HG03469 (cell line): ENCODE data around the gene PHF14.

Experiments
- ATAC-seq: cut with Tn5 transposase; IDR thresholded peaks from one replicate; pipeline ENCODE4 v1.9.1; 2021; ENCODE audit warnings: mild to moderate bottlenecking, moderate library complexity, moderate number of reproducible peaks; ENCODE audit not compliant: unreplicated experiment

PHF14 gene

DNA sequence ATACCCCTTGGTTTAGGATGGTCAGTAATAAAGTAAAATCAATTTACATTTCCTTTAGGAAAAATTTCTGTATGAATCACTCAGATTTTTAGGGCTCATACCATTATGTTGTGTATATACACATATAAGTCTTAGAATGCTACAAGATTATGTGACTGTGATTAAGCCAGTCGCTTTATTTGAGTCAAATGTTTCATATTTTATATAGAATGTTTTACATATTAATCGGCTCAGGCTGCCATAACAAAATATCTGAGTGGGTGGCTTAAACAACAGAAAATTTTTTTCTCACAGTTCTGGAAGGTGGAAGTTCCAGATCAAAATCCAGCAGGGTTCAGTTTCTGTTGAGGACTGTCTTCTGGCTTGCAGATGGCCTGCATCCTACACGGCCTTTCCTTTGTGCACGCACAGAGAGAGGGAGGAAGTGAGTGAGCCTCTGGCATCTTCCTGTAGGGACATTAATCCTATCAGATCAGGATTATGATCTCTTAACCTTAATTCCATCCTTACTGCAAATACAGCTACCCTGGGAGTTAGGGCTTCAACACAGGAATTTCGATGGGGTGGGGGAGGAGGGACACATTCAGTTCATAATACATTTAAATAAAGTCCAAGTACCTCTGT is 198.0 kb downstream of the PHF14 start:
- no peak for ATAC-seq

DNA sequence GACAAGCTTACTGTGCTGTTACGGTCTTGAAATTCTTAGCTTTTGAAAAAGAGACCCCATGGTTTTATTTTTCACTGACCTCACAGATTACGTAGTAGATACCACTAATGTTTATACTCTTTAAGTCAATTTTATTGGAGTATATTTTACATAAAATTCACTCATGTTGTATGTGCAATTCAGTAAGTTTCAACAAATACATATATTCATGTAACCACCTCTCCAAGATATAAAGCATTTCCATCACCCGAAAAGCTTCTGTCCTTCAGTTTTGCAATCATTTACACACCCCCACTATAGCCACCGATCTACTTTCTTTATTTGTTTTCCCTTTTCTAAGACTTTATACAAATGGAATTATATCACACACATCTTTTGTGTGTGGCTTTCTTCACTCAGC is 199.2 kb downstream of the PHF14 start:
- no peak for ATAC-seq

DNA sequence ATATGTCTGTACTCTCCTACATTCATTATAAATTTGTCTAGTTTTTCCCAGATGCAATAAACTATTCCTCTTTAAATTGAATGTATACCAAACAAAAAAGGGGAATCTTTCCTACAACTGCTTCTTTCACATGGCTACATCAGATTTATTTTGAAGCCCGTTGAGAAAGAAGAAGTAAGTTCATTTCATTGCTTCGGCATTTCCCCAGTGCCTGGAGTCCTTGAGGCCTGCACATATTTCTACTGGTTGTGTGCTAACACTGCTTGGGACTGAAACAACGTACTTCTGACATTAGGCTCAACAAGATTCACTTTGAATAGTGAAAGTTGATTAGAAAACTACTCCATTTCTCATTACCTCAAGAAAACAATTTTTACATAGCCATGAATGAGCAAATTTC is 201.7 kb downstream of the PHF14 start:
- no peak for ATAC-seq

DNA sequence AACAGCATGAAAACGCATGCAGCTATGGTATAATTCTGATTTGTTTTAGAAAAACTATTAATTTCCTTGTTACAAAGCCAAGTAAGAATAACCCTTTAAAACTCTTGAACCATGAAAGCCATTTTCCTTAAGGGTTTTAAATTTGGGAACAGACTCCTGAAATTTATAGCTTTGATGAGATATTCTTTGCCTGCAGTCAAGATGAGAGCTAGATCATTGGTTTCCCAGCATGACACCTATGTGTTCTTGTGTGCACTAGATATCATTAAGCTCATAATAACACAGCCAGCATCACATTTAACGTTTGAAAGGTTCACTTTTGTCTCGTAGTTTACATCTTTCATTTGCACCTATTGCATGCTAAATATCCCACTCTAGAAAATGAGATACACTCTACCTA is 202.2 kb downstream of the PHF14 start:
- ATAC-seq: no peak

DNA sequence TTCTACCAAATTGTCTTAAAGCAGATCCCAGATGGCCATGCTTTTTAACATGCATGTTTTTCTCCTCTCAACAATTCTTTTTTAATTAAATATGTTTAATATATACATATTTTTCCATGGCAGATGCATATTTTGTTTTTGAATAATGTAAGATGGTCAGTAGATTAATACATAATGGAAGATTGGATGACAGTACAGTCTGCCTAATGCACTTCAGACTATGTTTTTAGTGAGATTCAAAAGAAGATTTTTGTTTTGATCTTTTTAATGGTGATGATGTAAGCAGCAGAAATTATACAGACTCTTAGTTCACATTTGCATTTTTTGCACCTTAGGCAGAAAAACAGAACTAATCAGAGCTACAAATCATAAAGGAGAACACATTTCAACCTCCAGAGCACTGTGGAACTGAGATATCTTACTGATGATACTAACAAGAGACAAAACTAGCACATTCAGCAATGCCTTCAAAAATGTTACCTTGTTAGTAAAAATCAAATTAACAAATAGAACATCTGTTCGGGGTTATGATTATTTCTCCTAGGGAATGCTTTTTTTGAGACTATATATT is 203.4 kb downstream of the PHF14 start:
- ATAC-seq: no peak

DNA sequence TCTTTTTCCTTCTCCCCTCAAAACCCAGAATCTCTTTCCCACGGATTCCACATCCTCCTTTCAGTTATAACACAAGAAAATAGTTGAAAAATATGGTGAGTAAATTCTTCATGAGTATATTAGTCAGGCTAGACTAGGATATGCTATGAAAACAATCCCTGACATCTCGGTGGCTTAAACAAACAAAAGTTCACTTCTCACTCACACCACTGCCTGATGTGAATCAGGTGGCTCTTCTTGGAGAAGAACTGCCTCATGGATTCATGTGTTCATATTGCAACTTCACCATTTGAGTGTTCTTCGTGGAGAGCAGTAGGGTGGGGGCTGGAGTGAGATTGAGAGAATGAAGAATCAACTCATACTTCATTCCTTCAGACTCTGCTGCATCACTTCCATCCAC is 204.1 kb downstream of the PHF14 start:
- ATAC-seq: no peak

DNA sequence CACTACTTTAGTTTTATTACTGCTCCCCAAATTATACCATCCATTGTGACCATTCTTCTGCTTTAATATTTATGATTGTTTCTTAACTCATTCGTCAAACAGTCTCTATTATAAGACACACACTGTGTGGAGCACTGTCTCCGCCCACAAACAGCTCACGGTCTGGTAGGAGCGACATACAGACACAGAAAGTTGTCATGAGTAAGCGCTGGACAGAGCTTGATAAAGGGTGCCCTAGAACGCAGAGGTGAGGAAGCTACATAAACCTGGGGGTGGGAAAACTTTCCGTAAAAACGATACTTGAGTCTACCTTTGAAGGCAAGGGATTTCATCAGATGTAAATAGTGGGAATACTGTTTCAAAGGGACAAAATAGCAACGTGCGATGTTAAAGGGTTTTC is 207.9 kb downstream of the PHF14 start:
- no peak for ATAC-seq

DNA sequence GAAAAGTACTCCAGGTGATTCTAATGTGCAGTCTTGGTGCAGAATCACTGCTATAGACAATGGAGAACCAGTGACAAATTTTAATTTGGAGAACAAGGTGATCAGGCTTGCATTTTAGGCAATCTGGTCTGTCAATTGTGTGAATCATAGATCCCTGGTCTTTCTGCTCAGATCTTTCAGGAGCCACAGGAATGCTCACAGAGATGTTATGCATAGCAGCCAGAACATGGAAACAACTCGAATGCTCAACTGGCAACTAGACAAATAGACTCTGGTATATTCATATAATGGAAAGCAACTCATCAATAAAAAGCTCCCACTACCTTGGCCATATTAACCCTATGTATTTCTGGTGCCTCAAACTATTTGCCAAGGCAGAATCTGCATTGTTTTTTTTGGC is 209.1 kb downstream of the PHF14 start:
- ATAC-seq: no peak

DNA sequence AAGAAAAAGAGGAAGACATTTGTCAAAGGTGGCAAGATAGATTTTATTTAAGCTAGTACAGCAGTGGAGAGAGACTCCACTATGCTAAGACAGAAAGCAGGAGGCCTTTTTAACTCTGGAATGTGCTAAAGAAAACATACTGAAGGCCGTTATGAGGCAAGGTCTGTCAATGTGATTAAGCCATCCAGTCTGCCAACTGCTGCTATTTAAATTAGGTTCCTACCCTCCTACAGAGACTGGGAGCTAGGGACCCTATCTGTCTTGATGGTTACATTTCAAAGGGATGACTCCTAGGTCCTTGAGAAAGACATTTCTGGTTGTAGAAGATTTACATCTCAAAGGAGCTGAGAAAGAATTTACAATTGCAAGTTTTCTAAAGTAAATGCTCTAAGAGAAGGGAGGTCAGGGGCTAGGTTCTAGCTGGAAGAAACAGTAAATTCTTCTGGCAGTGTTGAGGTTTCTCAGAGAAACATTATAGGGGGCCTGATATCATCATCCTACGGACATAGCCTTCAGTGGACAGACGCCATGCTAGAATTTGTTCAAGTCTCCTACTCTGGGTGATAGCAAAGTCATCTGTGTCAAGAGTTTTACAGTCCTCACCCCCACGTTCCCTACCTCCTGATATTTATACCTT is 211.6 kb downstream of the PHF14 start:
- no peak for ATAC-seq

DNA sequence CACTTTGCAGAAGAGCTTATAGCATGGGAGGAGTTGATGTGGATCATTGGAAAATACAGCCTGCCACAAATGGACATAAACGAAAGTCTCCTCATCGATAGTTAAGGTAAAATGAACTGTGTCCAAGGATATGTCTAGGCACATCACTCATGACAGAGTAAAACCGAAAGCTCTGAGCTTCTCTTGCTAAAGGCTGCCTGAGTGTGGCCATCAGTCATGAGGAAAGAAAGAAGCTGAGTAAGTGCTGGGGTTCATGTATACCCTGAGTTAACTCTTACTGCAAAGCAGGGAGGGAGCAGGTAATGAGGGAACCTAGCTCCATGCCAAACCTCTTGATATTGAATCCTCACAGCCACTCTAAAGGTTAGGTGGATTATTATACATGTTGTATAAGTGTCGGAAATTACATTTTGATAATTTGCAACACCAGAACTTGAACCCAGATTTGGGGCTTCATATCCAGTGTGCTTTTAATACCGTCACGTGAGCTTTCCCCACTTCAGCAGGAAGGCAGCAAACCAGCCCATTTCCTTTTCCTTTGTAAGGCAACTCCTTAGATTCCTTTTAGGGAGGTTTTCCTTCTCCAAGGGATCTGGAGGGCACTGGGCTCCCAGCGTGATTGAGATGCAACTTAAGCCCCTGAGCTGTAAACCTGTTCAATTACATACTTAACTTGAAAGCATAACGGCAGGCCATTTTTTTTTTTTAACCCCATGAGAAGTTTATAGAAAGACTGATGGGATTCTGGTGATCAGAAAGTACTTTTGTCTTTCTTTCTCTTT is 215.0 kb downstream of the PHF14 start:
- no peak for ATAC-seq

DNA sequence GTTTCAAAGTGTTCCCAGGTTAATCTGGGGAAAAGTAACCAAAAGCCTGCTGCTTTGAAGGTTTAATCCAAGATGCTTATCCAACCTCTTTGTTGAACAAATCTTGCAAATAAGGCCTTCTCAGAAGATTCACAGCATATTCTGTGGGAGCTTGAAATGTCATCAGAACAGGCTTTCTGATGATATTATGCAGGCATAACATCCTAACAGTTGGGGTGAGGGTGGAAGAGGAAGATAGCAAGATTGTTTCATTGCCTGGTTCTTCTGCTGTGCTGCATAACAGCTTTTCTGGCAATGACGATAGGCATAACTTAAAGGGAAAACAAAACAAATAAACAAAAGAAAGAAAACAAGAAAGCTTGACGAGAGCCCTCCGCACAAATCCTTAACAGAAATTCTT is 217.4 kb downstream of the PHF14 start:
- no peak for ATAC-seq

DNA sequence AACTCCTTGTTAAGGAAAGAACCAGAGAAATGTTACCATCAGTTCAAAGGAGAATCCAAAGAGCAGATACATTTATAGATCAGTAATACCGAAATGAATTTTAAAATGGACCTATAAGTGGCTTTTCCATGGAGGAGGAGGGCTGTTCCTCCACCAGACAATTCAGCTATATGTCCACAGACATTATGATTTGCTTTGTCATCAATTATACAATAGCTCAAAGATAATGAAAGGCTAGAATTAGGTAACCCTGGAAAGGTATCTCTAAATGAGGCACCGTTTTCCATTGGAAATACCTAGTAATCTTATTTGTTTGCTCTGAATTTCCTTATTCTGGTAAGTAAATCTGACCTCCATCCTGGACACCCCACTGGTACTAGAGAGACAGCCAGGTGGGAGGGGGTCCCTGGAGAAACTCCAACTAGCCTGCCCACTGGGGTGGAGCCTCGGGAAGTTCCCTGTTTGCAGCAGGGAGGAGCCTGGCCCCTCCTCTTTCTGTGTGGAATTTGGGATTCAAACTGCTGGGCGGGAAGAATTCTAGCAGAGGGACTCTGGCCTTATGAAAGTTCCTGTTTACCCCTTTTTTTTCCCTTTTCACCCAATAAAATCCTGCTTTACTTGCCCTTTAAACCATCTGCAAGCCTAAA is 218.0 kb downstream of the PHF14 start:
- no peak for ATAC-seq

DNA sequence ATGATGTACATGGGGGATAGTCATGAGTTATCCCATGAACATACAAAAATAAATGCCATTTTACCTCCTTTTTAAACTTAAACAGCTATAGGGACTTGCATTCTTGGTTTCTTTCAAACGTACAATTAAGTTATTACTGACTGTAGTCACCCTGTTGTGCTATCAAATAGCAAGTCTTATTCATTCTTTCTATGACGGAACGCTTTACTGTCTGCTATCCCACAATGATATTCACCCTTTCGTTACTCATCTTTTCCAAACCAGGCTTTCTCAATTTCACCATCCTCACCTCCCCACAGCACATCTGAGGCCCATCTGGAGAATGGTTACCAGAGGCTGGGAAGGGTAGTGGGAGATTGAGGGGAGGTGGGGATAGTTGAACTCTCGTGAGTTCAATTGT is 218.8 kb downstream of the PHF14 start:
- ATAC-seq: no peak

DNA sequence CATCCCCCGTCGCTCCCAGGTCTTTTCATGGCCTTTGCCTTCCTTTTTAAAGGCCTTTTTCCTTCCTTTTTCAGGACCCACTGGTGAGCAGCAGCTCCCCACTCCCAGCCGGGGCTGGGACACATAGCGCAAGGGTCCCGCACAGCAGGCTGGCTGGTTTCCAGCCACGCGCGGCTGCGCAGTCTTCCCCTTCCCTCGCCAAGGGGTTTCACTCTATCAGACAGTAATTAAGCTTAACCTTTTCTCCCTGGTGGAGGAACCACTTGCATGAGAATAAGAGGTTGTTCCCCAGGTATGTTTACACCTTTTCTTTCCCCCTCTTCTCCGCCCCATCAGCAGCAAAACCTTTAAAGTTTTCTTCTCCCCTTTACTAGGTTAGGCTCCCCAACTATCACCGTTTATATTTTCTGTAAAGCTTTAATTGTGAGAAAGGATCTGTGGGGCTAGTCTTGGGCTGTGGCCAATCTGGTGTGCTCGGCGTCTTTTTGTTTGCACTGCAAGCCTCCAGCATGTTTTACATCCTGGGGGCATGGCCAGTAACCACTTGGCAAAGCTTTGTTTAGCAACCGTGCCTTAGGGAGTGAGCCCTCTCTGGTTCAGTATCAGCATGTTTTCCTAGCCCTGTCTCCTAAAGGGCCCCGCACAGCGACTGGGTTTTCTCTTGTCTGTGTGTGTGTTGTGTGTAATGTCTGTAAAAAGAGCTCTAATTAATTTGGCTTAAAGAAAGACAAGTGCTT is 219.6 kb downstream of the PHF14 start:
- ATAC-seq: no peak

DNA sequence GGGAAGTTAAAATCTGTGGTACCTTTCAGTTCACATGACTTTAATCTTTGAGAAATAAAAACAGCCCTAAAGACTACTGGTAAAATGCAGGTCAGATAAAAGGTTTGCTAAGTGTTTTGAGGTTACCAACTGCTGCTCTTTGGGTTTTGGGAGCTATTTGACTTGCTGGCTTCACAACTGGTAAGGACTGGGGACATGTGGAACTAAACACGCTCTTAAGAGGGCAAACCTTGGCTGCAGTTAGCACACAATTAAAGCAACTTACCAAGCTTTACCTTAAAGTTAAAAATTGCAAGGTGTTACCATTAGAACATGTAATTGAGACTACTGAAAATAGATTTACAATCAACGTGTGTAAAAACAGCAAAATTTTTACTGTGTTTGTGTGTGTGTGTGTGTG is 220.2 kb downstream of the PHF14 start:
- no peak for ATAC-seq

DNA sequence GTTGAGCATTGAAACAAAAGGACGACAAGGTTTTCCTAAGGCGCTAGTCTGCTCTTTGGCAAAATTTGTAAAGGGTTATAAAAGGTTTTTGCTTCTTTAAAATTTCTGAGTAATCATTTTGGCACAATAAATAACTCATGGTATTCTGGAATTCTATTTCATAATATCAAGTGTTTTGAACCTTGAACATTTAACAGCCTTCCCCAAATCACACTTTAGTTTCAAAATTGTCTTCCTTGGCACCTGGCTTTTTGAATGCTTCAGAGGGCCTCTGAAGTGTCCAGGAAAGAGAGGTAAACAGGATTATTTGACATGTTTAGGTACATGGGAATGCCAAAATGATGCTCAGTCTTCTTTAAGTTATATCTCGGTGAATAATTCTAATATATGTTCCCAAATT is 220.8 kb downstream of the PHF14 start:
- no peak for ATAC-seq

DNA sequence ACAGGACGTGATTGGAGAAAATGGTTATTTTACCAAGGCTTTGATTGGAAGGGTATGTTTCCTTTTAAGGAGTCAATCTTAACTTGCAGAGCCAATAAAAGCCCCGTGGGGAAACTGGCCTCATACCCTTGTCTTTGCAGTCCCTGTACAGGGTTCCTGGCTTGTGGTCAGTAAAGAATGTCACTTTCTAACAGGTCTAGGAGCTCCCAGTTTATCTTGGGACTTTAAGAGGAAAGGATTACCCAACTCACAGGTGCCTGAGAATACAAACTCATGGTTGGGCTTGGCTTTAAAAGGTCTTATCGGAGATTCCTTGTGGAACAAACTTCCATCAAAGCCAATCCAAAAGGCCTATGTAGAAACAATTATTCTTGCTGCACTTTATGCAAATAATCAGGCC is 221.8 kb downstream of the PHF14 start:
- ATAC-seq: no peak

DNA sequence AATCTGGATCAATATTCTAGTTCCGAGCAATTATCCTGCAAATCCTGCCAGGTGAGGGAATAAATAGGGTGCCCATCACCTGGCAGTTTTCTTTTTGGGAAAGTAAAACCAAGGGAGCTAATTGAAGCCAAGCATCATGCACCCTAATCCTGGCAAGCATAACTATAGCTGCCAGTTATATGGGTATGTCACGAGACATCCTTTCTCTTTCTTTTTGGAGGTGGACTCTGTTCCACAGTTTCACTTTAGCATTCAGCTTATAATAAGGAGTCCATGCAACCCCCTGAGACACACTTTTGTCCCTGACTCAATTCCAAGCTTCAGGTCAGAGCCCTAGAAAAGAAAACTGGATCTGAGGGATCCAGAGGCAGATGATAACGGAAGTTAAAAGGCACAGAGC is 222.5 kb downstream of the PHF14 start:
- no peak for ATAC-seq

DNA sequence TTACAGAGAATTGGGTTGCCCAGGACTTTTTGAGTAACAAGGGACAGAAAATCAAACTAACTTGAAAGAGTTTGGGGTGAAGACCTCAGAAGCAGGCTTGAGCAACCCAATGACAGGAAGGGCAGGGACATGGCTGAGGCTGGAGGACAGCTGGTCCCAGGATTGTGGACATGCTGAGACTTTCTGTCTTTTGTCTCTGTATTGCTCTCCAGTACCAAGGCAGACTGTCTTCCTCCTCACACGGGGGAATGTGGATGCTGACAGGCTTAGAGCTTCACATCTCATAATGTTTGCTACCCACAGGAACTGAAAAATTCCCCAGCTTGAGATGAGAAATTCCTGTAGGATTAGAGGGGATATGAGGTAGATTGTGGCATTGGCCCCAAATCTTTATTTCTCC is 229.6 kb downstream of the PHF14 start:
- no peak for ATAC-seq

DNA sequence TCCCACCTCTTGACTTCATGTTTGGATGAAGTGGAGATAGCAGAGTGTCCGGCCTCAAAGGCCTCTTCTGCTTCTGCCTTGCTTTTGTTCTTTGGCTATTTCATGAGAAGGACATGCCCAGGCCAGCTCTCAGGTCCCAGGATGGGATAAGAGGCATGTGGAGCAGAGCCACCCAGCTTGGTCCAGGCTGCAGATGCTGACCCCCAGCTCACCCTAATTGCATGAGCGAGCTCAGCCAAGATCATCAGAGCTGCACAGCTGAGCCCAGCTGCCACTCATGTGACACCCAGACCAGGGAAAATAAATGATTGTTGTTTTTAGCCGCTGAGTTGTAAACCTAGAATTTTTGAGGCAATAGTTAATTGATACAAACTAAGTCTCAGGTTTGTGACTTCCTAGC is 230.0 kb downstream of the PHF14 start:
- no peak for ATAC-seq
